GM18505 (cell line): Measurements from ENCODE around the gene LBH.

Experiments
- ATAC-seq: cut with Tn5 transposase; IDR thresholded peaks from one replicate; pipeline ENCODE4 v1.9.1; 2021; ENCODE audit not compliant: unreplicated experiment
- POLR2A ChIP-seq: IDR thresholded peaks from 4 replicates; pipeline ENCODE4 v1.6.1; 2011; ENCODE audit warnings: borderline replicate concordance; ENCODE audit not compliant: insufficient read depth, insufficient read length; ENCODE audit errors: extremely low read depth

The LBH gene

GRCh38 chr2:30231212-30231995, at the start of gene LBH:
LBH (plus strand) TSS chr2:30231534; CDS start chr2:30231739, 205 bp downstream.
- TF ChIP-seq POLR2A, result peak; percentile 99
- peak; percentile 52 for ATAC-seq

DNA sequence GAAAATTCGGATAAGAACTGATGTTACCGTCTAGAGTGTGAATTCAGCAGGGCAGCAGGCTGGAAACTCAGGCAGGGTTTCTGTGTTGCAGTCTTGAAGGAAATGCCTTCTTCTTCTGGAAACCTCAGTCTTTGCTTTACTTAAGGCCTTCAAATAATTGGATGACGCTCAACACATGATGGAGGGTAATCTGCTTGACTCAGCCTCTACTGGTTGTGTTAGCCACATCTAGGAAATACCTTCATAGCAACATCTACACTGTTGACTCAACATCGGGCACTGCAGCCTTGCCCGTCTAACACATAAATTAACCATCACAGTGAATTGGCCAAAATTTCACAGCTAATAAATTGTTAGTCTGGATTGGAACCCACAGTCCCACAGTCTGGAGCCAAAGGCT, 47.3 kb upstream of the LBH start:
- ATAC-seq, result no peak
- no peak for TF ChIP-seq POLR2A

DNA sequence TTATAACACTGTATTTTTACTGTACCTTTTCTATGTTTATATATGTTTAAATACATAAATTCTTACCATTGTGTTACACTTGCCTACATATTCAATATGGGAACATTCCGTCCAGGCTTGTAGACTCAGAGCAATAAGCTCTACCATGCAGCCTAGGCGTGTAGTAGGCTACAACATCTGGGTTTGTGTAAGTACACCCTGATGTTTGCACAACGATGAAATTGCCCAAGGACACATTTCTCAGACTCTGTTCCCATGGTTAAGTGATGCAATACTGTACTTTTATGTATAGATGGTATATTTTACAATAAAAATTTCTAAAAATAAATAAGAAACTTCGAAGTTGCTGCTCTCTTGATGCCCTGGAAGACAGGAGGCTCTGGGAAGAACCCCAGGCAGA, 46.2 kb upstream of the LBH start:
- no peak for ATAC-seq
- no peak for TF ChIP-seq POLR2A

GRCh38 chr2:30188292-30188691, 43.0 kb upstream of the LBH start:
- no peak for ATAC-seq

DNA sequence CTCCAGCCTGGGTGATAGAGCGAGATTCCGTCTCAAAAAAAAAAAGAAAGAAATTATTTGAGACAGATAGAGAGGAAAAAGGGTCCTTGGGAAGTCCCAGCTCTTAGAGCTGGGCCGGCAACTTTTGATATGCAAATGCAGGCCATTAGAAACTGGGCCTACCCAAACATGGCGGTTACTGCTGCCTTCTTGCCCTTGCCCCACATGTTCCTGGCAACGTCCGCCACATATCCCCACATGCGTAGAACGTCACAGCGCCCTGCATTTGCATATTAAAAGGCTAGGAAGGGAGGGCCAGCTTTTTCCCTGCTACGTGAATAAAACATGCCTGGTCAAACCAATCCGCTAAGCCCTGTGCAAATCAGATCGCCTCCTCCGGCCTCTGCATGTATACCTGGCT, 40.7 kb upstream of the LBH start:
- ATAC-seq, result no peak
- TF ChIP-seq POLR2A, result no peak

More at GRCh38 chr2:30188292-30188691, 43.0 kb upstream of the LBH start:
- no peak for TF ChIP-seq POLR2A

GRCh38 chr2:30191107-30191506, 40.2 kb upstream of the LBH start:
- TF ChIP-seq POLR2A, result no peak
- ATAC-seq, result no peak

DNA sequence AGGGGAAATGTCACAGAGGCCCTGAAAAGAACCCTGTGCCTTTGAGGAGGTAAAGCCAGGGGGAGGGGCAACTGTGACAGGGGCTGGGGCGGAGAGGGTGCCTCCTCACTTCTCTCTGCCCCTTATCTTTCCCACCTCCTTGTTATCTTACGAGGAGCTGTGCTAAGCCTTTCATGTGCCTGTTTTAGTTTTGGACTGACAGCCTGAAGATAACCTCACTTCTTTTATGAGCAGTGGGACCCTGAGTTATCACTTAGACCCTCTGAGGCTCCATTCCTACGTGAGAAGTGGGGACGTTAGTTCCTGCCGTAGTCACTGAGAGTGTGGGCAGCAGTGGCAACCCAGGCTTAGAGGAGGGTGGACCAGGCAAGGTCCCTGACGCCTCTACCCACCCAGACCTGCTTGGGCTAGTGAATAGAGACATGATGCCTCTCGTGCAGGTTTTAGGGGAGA, 39.5 kb upstream of the LBH start:
- no peak for TF ChIP-seq POLR2A
- no peak for ATAC-seq

DNA sequence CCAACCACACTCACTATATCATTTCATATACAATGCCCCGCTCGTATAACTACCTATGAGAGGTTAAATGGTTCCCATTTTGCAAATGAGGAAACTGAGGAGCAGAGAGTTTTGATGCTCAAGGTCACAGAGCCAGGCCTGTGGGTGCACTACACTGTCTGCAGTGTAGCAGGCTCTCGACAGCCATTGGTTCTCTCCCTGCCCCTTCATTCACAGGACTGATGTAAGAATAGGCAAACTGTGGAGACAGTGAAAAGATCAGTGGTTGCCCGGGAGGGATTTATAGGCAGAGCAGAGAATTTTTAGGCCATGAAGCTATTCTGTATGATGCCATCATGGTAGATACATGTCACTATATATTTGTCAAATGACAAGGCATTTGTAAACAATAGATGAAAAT, 39.0 kb upstream of the LBH start:
- TF ChIP-seq POLR2A, result no peak
- ATAC-seq, result no peak

GRCh38 chr2:30193104-30193681, 38.1 kb upstream of the LBH start:
- no peak for TF ChIP-seq POLR2A
- ATAC-seq, result no peak

DNA sequence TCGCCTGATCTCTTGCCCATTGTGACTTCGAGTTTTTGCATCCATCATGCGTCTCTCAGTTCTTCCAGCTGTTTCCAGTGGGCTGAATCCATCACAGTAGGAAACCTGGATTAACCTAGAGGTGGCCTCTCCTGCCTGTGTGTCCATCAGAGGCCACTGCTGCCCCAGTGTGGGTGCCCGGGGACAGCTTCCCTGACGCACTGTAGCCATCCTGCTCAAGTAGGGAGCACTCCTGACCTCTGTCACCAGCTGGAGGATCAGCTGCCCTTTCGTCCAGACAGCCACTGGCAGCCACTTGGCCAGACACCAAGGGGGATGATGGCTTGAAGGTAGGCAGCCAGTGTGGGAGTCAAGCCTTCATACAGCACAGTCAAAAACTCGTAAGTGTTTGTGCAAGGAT, 36.9 kb upstream of the LBH start:
- ATAC-seq, result no peak
- no peak for TF ChIP-seq POLR2A

GRCh38 chr2:30195016-30195415, 36.3 kb upstream of the LBH start:
- TF ChIP-seq POLR2A, result no peak
- ATAC-seq, result no peak

- TF ChIP-seq POLR2A, result no peak
- no peak for ATAC-seq
These were observed 33.7 kb upstream of the LBH start for GRCh38 chr2:30197570-30198192.

- ATAC-seq, result no peak
- TF ChIP-seq POLR2A, result no peak
These were observed 29.3 kb upstream of the LBH start for GRCh38 chr2:30201990-30202389.

- no peak for TF ChIP-seq POLR2A
These were observed 28.2 kb upstream of the LBH start for GRCh38 chr2:30203156-30203555.

More at GRCh38 chr2:30203156-30203555, 28.2 kb upstream of the LBH start:
- no peak for ATAC-seq
